ENCODE results near the gene SPIN1. TPM values are rescaled to one million over a fixed set of nuclear protein-coding genes. Genes with fewer than 3 reads are reported as not detected.

Gene SPIN1
- polyA plus RNA-seq, 5 donors, result 118 to 179 (median 152) TPM

- DNase-seq, result no peak
Measured at GRCh38 chr9:88387036-88387551, 1.1 kb upstream of the SPIN1 start.

- DNase-seq, result peak; percentile 72 to 75
Measured at GRCh38 chr9:88387552-88388202, 567 bp upstream of the SPIN1 start.

- DNase-seq, result peak; percentile 70 to 74
Measured at GRCh38 chr9:88388886-88389605, 802 bp downstream of the SPIN1 start.

GRCh38 chr9:88390371-88390990 lies 2.2 kb downstream of the SPIN1 start:
- DNase-seq, result no peak

GRCh38 chr9:88391236-88391635 lies 3.0 kb downstream of the SPIN1 start:
- DNase-seq, result no peak

- DNase-seq, result no peak
Measured at GRCh38 chr9:88391921-88392320, 3.7 kb downstream of the SPIN1 start.

- no peak for DNase-seq
Measured at GRCh38 chr9:88392549-88392948, 4.3 kb downstream of the SPIN1 start.

GRCh38 chr9:88396836-88397577 lies 8.8 kb downstream of the SPIN1 start:
- DNase-seq, result no peak

GRCh38 chr9:88398016-88398415 lies 9.8 kb downstream of the SPIN1 start:
- DNase-seq, result no peak

GRCh38 chr9:88399966-88400365 lies 11.7 kb downstream of the SPIN1 start:
- no peak for DNase-seq

- no peak for DNase-seq
Measured at GRCh38 chr9:88403340-88403739, 15.1 kb downstream of the SPIN1 start.

GRCh38 chr9:88406051-88406450 lies 17.8 kb downstream of the SPIN1 start:
- DNase-seq, result no peak

GRCh38 chr9:88411471-88411870 lies 23.2 kb downstream of the SPIN1 start:
- no peak for DNase-seq

- no peak for DNase-seq
Measured at GRCh38 chr9:88414298-88414697, 26.1 kb downstream of the SPIN1 start.

- no peak for DNase-seq
Measured at GRCh38 chr9:88418025-88418424, 29.8 kb downstream of the SPIN1 start.

GRCh38 chr9:88418715-88419540 lies 30.7 kb downstream of the SPIN1 start:
- no peak for DNase-seq

- DNase-seq, result no peak
Measured at GRCh38 chr9:88420227-88420626, 32.0 kb downstream of the SPIN1 start.

- no peak for DNase-seq
Measured at GRCh38 chr9:88421348-88421747, 33.1 kb downstream of the SPIN1 start.

- no peak for DNase-seq
Measured at GRCh38 chr9:88425538-88425950, 37.3 kb downstream of the SPIN1 start.

- DNase-seq, result no peak
Measured at GRCh38 chr9:88426651-88427050, 38.4 kb downstream of the SPIN1 start.
